Activated T-helper 1 cell treated with anti-CD3 and anti-CD28 coated beads, Interleukin-12 subunit alpha, Interleukin-12 subunit beta, Interleukin-2, Interleukin-4 antibody, amounts not matched to agents 30 ng/mL and 10 ng/mL and 1 ng/mL, durations not matched to agents 14 hours and 24 hours and 36 hours (primary cell): ENCODE measurements around the gene EBF3. TPM values are rescaled to one million over a fixed set of nuclear protein-coding genes. Genes with fewer than 3 reads are reported as not detected.
A peak's percentile ranks its signal among the peaks of the same experiment; 100 is the strongest.

Experiments used
- DNase-seq: peaks from one replicate; pipeline ENCODE4 v3.0.0; 2021; ENCODE audit warnings: low spot score
- H3K27ac Mint-ChIP-seq: one replicate; pipeline ENCODE4 v1.8.0; 2021; ENCODE audit warnings: mild to moderate bottlenecking, mixed read lengths
- H3K27me3 Mint-ChIP-seq: one replicate; pipeline ENCODE4 v1.8.0; 2022; ENCODE audit warnings: mild to moderate bottlenecking, moderate library complexity, mixed read lengths; ENCODE audit not compliant: insufficient read depth
- H3K36me3 Mint-ChIP-seq: one replicate; pipeline ENCODE4 v1.8.0; 2021; ENCODE audit warnings: low read depth, mixed read lengths
- H3K4me1 Mint-ChIP-seq: one replicate; pipeline ENCODE4 v1.8.0; 2021; ENCODE audit warnings: low read depth, mixed read lengths
- H3K4me3 Mint-ChIP-seq: one replicate; pipeline ENCODE4 v1.8.0; 2021; ENCODE audit warnings: mild to moderate bottlenecking, moderate library complexity, mixed read lengths
- H3K9me3 Mint-ChIP-seq: one replicate; pipeline ENCODE4 v1.8.0; 2021; ENCODE audit warnings: mixed read lengths
- intact Hi-C: fragments of 100-400 bp; cut with micrococcal nuclease; formaldehyde crosslinking; loops from one replicate; pipeline ENCODE4 v1.15.1; 2024
- total RNA-seq: library from RNA; stranded (reverse); gene quantifications from 2 replicates; pipeline ENCODE4 v1.2.3, GENCODE V29; 2022

The EBF3 gene
- total RNA-seq, 1 donor from 2014 or later = not detected

- no peak for DNase-seq
- intact Hi-C loops = no loop called here
Observed at GRCh38 chr10:129884398-129885078, 79.5 kb downstream of the EBF3 start.

GRCh38 chr10:129883626-129884397 is 80.3 kb downstream of the EBF3 start:
- Mint-ChIP-seq H3K9me3 (no peaks in the 10 kb centered on the region), H3K4me3 (no peak overlapping the region), H3K27me3 (peaks cover 1% of the 10 kb centered on the region), H3K4me1 (no peaks in the 10 kb centered on the region), H3K36me3 (no peaks in the 10 kb centered on the region), H3K27ac (no peak overlapping the region)
- intact Hi-C loops = no loop called here
- no peak for DNase-seq

More at GRCh38 chr10:129884398-129885078, 79.5 kb downstream of the EBF3 start:
- Mint-ChIP-seq H3K27me3 (peaks cover 1% of the 10 kb centered on the region), H3K4me1 (no peaks in the 10 kb centered on the region), H3K9me3 (no peaks in the 10 kb centered on the region), H3K4me3 (no peak overlapping the region), H3K36me3 (no peaks in the 10 kb centered on the region), H3K27ac (no peak overlapping the region)

GRCh38 chr10:129883029-129883428 is 81.0 kb downstream of the EBF3 start:
- intact Hi-C loops = no loop called here
- H3K36me3 Mint-ChIP-seq = no peaks in the 10 kb centered on the region
- no peak for DNase-seq
- no peaks in the 10 kb centered on the region for H3K4me1 Mint-ChIP-seq
- no peak overlapping the region for H3K4me3 Mint-ChIP-seq
- no peak overlapping the region for H3K27ac Mint-ChIP-seq
- no peaks in the 10 kb centered on the region for H3K27me3 Mint-ChIP-seq
- H3K9me3 Mint-ChIP-seq = no peaks in the 10 kb centered on the region

GRCh38 chr10:129882291-129883010 is 81.6 kb downstream of the EBF3 start:
- Mint-ChIP-seq H3K36me3 (no peaks in the 10 kb centered on the region), H3K4me1 (no peaks in the 10 kb centered on the region), H3K27me3 (no peaks in the 10 kb centered on the region), H3K4me3 (no peak overlapping the region), H3K9me3 (no peaks in the 10 kb centered on the region), H3K27ac (no peak overlapping the region)
- DNase-seq = no peak
- intact Hi-C loops = no loop called here

GRCh38 chr10:129881641-129882040 is 82.4 kb downstream of the EBF3 start:
- DNase-seq = no peak
- Mint-ChIP-seq H3K4me1 (no peaks in the 10 kb centered on the region), H3K4me3 (no peak overlapping the region), H3K27ac (no peak overlapping the region), H3K36me3 (no peaks in the 10 kb centered on the region), H3K9me3 (no peaks in the 10 kb centered on the region), H3K27me3 (no peaks in the 10 kb centered on the region)
- intact Hi-C loops = no loop called here

- DNase-seq = no peak
- Mint-ChIP-seq H3K4me3 (no peak overlapping the region), H3K4me1 (no peaks in the 10 kb centered on the region), H3K27ac (no peak overlapping the region), H3K9me3 (no peaks in the 10 kb centered on the region), H3K27me3 (no peaks in the 10 kb centered on the region), H3K36me3 (no peaks in the 10 kb centered on the region)
- intact Hi-C loops = no loop called here
Observed at GRCh38 chr10:129880191-129880870, 83.7 kb downstream of the EBF3 start.

- Mint-ChIP-seq H3K9me3 (no peaks in the 10 kb centered on the region), H3K36me3 (no peaks in the 10 kb centered on the region), H3K27me3 (no peaks in the 10 kb centered on the region), H3K4me3 (no peak overlapping the region), H3K4me1 (no peaks in the 10 kb centered on the region), H3K27ac (no peak overlapping the region)
- intact Hi-C loops = no loop called here
- no peak for DNase-seq
Observed at GRCh38 chr10:129879655-129880054, 84.4 kb downstream of the EBF3 start.

- no peak for DNase-seq
- no peaks in the 10 kb centered on the region for H3K4me1 Mint-ChIP-seq
- H3K4me3 Mint-ChIP-seq = no peak overlapping the region
- intact Hi-C loops = no loop called here
- no peaks in the 10 kb centered on the region for H3K36me3 Mint-ChIP-seq
- no peak overlapping the region for H3K27ac Mint-ChIP-seq
- H3K9me3 Mint-ChIP-seq = no peaks in the 10 kb centered on the region
- no peaks in the 10 kb centered on the region for H3K27me3 Mint-ChIP-seq
Observed at GRCh38 chr10:129878835-129879234, 85.2 kb downstream of the EBF3 start.

- Mint-ChIP-seq H3K9me3 (no peaks in the 10 kb centered on the region), H3K27ac (no peak overlapping the region), H3K4me3 (no peak overlapping the region), H3K27me3 (no peaks in the 10 kb centered on the region), H3K4me1 (no peaks in the 10 kb centered on the region), H3K36me3 (no peaks in the 10 kb centered on the region)
- peak; percentile 6 for DNase-seq
- intact Hi-C loops = no loop called here
Observed at GRCh38 chr10:129877773-129878371, 86.2 kb downstream of the EBF3 start.

- Mint-ChIP-seq H3K36me3 (no peaks in the 10 kb centered on the region), H3K27me3 (no peaks in the 10 kb centered on the region), H3K4me3 (no peak overlapping the region), H3K9me3 (no peaks in the 10 kb centered on the region), H3K4me1 (no peaks in the 10 kb centered on the region), H3K27ac (no peak overlapping the region)
- DNase-seq = no peak
- intact Hi-C loops = no loop called here
Observed at GRCh38 chr10:129876838-129877237, 87.2 kb downstream of the EBF3 start.

GRCh38 chr10:129875993-129876726 is 87.9 kb downstream of the EBF3 start:
- Mint-ChIP-seq H3K36me3 (no peaks in the 10 kb centered on the region), H3K4me3 (no peak overlapping the region), H3K27me3 (no peaks in the 10 kb centered on the region), H3K27ac (no peak overlapping the region), H3K4me1 (no peaks in the 10 kb centered on the region), H3K9me3 (no peaks in the 10 kb centered on the region)
- intact Hi-C loops = no loop called here
- no peak for DNase-seq

GRCh38 chr10:129873351-129873750 is 90.7 kb downstream of the EBF3 start:
- DNase-seq = no peak
- Mint-ChIP-seq H3K27me3 (no peaks in the 10 kb centered on the region), H3K4me3 (no peak overlapping the region), H3K9me3 (no peaks in the 10 kb centered on the region), H3K27ac (no peak overlapping the region), H3K36me3 (no peaks in the 10 kb centered on the region), H3K4me1 (no peaks in the 10 kb centered on the region)
- intact Hi-C loops = no loop called here
